ENCODE results near the gene TNFRSF1A.

TNFRSF1A gene

DNA sequence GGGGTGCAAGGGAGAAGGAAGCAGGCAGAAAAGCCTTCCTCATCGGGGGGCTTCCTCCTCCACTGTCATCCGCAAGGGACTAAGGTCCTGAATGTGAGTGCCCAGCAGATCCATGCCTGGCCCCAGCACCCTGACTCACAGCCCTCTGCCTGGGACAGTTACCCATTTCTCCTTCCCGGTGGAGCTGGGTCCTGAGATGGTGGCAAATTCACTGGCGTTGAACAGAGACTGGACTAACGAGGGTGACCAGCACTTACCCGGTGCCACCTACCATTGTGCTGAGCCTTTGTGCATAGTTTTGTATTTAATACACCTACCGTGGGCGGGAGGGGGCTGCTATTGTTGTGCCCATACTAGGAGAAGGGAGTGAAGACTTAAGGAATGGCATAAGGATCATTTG lies 62.2 kb downstream of the TNFRSF1A start:
- no peak for DNase-seq (ENCODE audit: low read depth in 2 of 2, low spot score in 1 of 2)

DNA sequence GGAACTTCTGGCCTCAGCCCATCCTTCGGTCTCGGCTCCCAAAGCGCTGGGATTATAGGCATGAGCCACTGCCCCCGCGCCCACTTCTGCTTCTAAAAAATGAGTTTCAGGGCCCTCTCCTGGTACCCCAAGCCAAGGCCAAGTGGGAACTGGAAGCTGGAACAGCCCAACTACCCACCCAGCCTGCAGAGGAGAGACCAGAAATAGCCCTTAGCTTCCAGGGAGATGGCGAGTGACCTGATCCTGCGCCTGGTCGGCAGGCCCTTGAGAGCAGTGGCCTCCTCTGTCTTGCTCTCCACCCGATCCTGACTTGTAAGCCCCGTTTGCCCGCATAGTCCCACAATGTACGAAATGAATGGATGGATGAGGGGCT lies 62.6 kb downstream of the TNFRSF1A start:
- DNase-seq (ENCODE audit: low read depth in 2 of 2, low spot score in 1 of 2), result no peak

Data from stimulated activated CD8-positive, alpha-beta memory T cell treated with anti-CD3 and anti-CD28 coated beads, Interleukin-4, amount 100 ng/mL, for 4 hours (primary cell).